IMR-90 (cell line): ENCODE data around the gene ABHD2.

Source experiments
- MAFK ChIP-seq: IDR thresholded peaks from 2 replicates; pipeline ENCODE4 v1.6.1; 2012; ENCODE audit warnings: low read depth, low read length, improper control_type of control experiment
- POLR2A ChIP-seq: IDR thresholded peaks from 2 replicates; pipeline ENCODE4 v1.6.1; 2012; ENCODE audit warnings: mild to moderate bottlenecking, low read depth, low read length
- RAD21 ChIP-seq: IDR thresholded peaks from 2 replicates; pipeline ENCODE4 v1.6.1; 2012; ENCODE audit warnings: low read length, improper control_type of control experiment
- RFX5 ChIP-seq: IDR thresholded peaks from 2 replicates; pipeline ENCODE4 v1.8.0; 2012; ENCODE audit warnings: low read depth, mild to moderate bottlenecking, low read length, moderate library complexity
- TF ChIP-seq, protein P1 (sequence below): conservative IDR thresholded peaks from 2 replicates; pipeline ENCODE4 v1.5.1; 2012; ENCODE audit warnings: mild to moderate bottlenecking, low read depth, low read length, improper control_type of control experiment
- TF ChIP-seq, protein P2 (sequence below): fragments of 150-350 bp; IDR thresholded peaks from 2 replicates; pipeline ENCODE4 v1.6.1; 2016; ENCODE audit warnings: low read depth, mild to moderate bottlenecking, low read length, moderate library complexity, borderline replicate concordance

DNA sequence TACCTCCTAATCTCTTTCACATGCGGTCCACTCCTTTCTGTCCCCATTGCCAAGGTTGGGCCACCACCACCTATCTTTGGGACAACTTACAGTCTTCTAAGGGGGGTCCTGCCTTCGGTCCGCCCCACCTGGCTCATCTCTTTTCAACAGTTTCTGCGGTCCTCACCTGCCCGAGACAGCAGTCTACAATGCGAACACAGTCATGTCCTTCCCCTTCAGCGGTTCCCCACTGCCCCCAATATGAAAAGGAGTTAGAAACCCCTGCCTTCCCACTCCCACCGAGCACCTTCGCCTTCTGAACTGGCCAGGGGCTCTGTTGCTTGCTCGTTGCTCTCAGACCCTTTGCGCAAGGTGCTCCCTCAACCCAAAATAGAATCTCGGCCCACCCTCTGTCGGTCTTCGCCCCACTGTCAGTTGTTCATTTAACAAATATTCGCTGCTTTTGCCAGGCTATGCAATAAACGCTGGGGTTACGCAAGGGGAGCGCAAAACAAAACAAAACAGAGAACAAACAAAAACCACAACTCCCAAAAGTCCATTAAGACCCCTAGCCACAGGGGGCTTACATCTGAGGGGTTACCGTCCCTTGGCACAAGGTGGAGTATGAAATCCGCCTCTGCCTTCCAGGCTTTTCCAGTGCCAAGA, 154.9 kb downstream of the ABHD2 start:
- TF ChIP-seq, protein P1, sequence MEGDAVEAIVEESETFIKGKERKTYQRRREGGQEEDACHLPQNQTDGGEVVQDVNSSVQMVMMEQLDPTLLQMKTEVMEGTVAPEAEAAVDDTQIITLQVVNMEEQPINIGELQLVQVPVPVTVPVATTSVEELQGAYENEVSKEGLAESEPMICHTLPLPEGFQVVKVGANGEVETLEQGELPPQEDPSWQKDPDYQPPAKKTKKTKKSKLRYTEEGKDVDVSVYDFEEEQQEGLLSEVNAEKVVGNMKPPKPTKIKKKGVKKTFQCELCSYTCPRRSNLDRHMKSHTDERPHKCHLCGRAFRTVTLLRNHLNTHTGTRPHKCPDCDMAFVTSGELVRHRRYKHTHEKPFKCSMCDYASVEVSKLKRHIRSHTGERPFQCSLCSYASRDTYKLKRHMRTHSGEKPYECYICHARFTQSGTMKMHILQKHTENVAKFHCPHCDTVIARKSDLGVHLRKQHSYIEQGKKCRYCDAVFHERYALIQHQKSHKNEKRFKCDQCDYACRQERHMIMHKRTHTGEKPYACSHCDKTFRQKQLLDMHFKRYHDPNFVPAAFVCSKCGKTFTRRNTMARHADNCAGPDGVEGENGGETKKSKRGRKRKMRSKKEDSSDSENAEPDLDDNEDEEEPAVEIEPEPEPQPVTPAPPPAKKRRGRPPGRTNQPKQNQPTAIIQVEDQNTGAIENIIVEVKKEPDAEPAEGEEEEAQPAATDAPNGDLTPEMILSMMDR, result no peak
- TF ChIP-seq POLR2A, result no peak
- TF ChIP-seq, protein P2, sequence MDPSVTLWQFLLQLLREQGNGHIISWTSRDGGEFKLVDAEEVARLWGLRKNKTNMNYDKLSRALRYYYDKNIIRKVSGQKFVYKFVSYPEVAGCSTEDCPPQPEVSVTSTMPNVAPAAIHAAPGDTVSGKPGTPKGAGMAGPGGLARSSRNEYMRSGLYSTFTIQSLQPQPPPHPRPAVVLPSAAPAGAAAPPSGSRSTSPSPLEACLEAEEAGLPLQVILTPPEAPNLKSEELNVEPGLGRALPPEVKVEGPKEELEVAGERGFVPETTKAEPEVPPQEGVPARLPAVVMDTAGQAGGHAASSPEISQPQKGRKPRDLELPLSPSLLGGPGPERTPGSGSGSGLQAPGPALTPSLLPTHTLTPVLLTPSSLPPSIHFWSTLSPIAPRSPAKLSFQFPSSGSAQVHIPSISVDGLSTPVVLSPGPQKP, result no peak
- no peak for TF ChIP-seq RFX5
- TF ChIP-seq RAD21, result no peak
- no peak for TF ChIP-seq MAFK
